ENCODE data around the gene CLDND1. TPM values are rescaled to one million over a fixed set of nuclear protein-coding genes. Genes with fewer than 3 reads are reported as not detected.

The CLDND1 gene
- total and polyA plus RNA-seq, 10 of the 15 experiments (the other 5 are each of a cell fraction or from before 2014, with no cell fraction given): 97.8 to 225 (median 152) TPM

DNA sequence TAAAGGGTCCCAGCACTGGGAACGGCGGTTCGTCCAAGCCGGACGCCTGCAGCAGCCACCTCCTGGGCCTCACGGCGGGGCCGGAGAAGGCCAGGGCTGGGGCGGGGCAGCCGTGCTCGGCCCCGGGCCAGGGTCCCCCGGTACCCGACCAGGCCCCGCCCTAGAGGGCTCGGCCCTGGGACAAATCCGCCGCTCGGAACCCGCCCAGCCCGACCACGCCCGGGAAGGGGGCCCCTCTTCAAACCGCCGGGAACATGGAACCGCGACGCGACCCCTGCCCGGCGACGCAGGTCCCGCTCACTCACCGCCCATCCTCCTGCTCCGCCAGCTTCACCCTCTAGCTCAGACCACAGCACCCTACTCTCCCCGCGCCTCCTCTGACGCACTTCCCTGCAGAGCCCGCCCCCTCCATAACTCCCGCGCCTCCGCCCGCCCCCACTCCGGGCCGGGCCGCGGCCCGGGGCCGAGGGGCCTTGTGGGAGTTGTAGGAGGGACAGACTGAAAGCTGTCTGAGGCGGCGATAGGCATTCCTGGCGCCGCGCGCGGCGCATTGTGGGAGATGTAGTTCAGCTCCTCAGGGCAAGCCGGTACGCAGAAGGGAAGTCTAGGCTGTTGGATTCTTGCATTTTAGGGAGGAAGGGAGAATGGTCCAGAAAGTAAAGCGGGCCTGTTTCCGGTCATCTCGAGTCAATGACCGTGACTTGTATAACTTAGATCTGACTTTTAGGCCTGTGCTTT is at the start of gene CLDND1 (continued):
- no peak for TF ChIP-seq CHD1 (IDR thresholded peaks at IDR 0.05; ENCODE audit: low read depth, low read length)
- TF ChIP-seq BACH1 (IDR thresholded peaks at IDR 0.05; ENCODE audit: borderline replicate concordance): peak; percentile 92
- TF ChIP-seq TCF7 (IDR thresholded peaks at IDR 0.05; ENCODE audit: borderline replicate concordance): 0 out of 2 replicates have a peak, but pooled peaks have one; percentile 16
- peak in 1 of 2 experiments; percentile 97; a peak in 2 of 3 replicates for TF ChIP-seq EGR1 (IDR thresholded peaks at IDR 0.05; ENCODE audit: borderline replicate concordance in 1 of 2, low read depth in 2 of 2, low read length in 2 of 2)
- TF ChIP-seq IKZF1 (conservative IDR thresholded peaks at IDR 0.05): peak; percentile 90
- peak; percentile 44 for TF ChIP-seq CBFB (IDR thresholded peaks at IDR 0.05; ENCODE audit: low read depth)
- peak; percentile 60 for TF ChIP-seq HDAC6 (IDR thresholded peaks at IDR 0.05; ENCODE audit: unreplicated experiment)
- TF ChIP-seq, protein P1, sequence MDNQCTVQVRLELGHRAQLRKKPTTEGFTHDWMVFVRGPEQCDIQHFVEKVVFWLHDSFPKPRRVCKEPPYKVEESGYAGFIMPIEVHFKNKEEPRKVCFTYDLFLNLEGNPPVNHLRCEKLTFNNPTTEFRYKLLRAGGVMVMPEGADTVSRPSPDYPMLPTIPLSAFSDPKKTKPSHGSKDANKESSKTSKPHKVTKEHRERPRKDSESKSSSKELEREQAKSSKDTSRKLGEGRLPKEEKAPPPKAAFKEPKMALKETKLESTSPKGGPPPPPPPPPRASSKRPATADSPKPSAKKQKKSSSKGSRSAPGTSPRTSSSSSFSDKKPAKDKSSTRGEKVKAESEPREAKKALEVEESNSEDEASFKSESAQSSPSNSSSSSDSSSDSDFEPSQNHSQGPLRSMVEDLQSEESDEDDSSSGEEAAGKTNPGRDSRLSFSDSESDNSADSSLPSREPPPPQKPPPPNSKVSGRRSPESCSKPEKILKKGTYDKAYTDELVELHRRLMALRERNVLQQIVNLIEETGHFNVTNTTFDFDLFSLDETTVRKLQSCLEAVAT (IDR thresholded peaks at IDR 0.05): peak; percentile 69
- TF ChIP-seq ESRRA (IDR thresholded peaks at IDR 0.05; ENCODE audit: low read length): 0 out of 2 replicates have a peak, but pooled peaks have one; percentile 54
- TF ChIP-seq PAX5 (IDR thresholded peaks at IDR 0.05; ENCODE audit: borderline replicate concordance, low read depth, low read length): peak; percentile 72; the same call in 1 of the 2 replicates
- TF ChIP-seq IKZF2 (IDR thresholded peaks at IDR 0.05): peak in 1 of 2 experiments; percentile 47; a peak in 1 of 4 replicates
- TF ChIP-seq SPI1 (IDR thresholded peaks at IDR 0.05; ENCODE audit: borderline replicate concordance, insufficient read depth, low read depth, low read length): peak; percentile 59; the same call in 1 of the 2 replicates
- TF ChIP-seq, protein P2, sequence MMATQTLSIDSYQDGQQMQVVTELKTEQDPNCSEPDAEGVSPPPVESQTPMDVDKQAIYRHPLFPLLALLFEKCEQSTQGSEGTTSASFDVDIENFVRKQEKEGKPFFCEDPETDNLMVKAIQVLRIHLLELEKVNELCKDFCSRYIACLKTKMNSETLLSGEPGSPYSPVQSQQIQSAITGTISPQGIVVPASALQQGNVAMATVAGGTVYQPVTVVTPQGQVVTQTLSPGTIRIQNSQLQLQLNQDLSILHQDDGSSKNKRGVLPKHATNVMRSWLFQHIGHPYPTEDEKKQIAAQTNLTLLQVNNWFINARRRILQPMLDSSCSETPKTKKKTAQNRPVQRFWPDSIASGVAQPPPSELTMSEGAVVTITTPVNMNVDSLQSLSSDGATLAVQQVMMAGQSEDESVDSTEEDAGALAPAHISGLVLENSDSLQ (IDR thresholded peaks at IDR 0.05): peak; percentile 51; the same call in 1 of the 2 replicates
- TF ChIP-seq FOXM1 (IDR thresholded peaks at IDR 0.05; ENCODE audit: low read depth, low read length): peak; percentile 31; the same call in 1 of the 2 replicates
- TF ChIP-seq, protein P3, sequence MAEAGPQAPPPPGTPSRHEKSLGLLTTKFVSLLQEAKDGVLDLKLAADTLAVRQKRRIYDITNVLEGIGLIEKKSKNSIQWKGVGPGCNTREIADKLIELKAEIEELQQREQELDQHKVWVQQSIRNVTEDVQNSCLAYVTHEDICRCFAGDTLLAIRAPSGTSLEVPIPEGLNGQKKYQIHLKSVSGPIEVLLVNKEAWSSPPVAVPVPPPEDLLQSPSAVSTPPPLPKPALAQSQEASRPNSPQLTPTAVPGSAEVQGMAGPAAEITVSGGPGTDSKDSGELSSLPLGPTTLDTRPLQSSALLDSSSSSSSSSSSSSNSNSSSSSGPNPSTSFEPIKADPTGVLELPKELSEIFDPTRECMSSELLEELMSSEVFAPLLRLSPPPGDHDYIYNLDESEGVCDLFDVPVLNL (IDR thresholded peaks at IDR 0.05; ENCODE audit: low read depth, low read length): 0 out of 2 replicates have a peak, but pooled peaks have one; percentile 49
- TF ChIP-seq YY1 (IDR thresholded peaks at IDR 0.05; ENCODE audit: low read depth, low read length): peak; percentile 87
- TF ChIP-seq BMI1 (IDR thresholded peaks at IDR 0.05; ENCODE audit: borderline replicate concordance): peak; percentile 27
- TF ChIP-seq, protein P4, sequence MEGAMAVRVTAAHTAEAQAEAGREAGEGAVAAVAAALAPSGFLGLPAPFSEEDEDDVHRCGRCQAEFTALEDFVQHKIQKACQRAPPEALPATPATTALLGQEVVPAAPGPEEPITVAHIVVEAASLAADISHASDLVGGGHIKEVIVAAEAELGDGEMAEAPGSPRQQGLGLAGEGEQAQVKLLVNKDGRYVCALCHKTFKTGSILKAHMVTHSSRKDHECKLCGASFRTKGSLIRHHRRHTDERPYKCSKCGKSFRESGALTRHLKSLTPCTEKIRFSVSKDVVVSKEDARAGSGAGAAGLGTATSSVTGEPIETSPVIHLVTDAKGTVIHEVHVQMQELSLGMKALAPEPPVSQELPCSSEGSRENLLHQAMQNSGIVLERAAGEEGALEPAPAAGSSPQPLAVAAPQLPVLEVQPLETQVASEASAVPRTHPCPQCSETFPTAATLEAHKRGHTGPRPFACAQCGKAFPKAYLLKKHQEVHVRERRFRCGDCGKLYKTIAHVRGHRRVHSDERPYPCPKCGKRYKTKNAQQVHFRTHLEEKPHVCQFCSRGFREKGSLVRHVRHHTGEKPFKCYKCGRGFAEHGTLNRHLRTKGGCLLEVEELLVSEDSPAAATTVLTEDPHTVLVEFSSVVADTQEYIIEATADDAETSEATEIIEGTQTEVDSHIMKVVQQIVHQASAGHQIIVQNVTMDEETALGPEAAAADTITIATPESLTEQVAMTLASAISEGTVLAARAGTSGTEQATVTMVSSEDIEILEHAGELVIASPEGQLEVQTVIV (IDR thresholded peaks at IDR 0.05; ENCODE audit: borderline replicate concordance, partially characterized antibody): no peak
- TF ChIP-seq, protein P5, sequence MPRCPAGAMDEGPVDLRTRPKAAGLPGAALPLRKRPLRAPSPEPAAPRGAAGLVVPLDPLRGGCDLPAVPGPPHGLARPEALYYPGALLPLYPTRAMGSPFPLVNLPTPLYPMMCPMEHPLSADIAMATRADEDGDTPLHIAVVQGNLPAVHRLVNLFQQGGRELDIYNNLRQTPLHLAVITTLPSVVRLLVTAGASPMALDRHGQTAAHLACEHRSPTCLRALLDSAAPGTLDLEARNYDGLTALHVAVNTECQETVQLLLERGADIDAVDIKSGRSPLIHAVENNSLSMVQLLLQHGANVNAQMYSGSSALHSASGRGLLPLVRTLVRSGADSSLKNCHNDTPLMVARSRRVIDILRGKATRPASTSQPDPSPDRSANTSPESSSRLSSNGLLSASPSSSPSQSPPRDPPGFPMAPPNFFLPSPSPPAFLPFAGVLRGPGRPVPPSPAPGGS (IDR thresholded peaks at IDR 0.05; ENCODE audit: borderline replicate concordance, insufficient read depth, low read depth, low read length, poor library complexity, severe bottlenecking): peak; percentile 99
- TF ChIP-seq CREM (IDR thresholded peaks at IDR 0.05; ENCODE audit: low read depth): peak; percentile 84
- no peak for TF ChIP-seq YBX1 (IDR thresholded peaks at IDR 0.05)
- TF ChIP-seq TCF3 (IDR thresholded peaks at IDR 0.05; ENCODE audit: borderline replicate concordance, insufficient read depth, low read depth, low read length): peak; percentile 87
